HG03060 (cell line): ENCODE results near the gene BID.

Source experiments
- ATAC-seq: cut with Tn5 transposase; IDR thresholded peaks from one replicate; pipeline ENCODE4 v1.9.1; 2021; ENCODE audit warnings: low read depth, moderate number of reproducible peaks; ENCODE audit not compliant: unreplicated experiment

BID gene

GRCh38 chr22:17742527-17742902 lies 31.8 kb downstream of the BID start:
- ATAC-seq = no peak

- ATAC-seq = no peak
These were observed 32.3 kb downstream of the BID start for GRCh38 chr22:17741866-17742526.

GRCh38 chr22:17739196-17739975 lies 34.9 kb downstream of the BID start:
- ATAC-seq = no peak

GRCh38 chr22:17738386-17739128 lies 35.7 kb downstream of the BID start:
- ATAC-seq = no peak

- ATAC-seq = no peak
These were observed 40.1 kb downstream of the BID start for GRCh38 chr22:17734187-17734586.

- no peak for ATAC-seq
These were observed 40.8 kb downstream of the BID start for GRCh38 chr22:17733466-17733865.

- no peak for ATAC-seq
These were observed 41.9 kb downstream of the BID start for GRCh38 chr22:17732251-17732854.

GRCh38 chr22:17729561-17729960 lies 44.7 kb downstream of the BID start:
- no peak for ATAC-seq

- no peak for ATAC-seq
These were observed 45.5 kb downstream of the BID start for GRCh38 chr22:17728786-17729185.

- no peak for ATAC-seq
These were observed 47.1 kb downstream of the BID start for GRCh38 chr22:17726928-17727897.

GRCh38 chr22:17726006-17726927 lies 48.0 kb downstream of the BID start:
- no peak for ATAC-seq

GRCh38 chr22:17725500-17725796 lies 48.8 kb downstream of the BID start:
- no peak for ATAC-seq

- ATAC-seq = no peak
These were observed 49.4 kb downstream of the BID start for GRCh38 chr22:17724678-17725499.

- ATAC-seq = no peak
These were observed 50.0 kb downstream of the BID start for GRCh38 chr22:17724241-17724640.

- ATAC-seq = no peak
These were observed 54.4 kb downstream of the BID start for GRCh38 chr22:17719911-17720310.

- ATAC-seq = no peak
These were observed 56.6 kb downstream of the BID start for GRCh38 chr22:17717708-17718107.

GRCh38 chr22:17716529-17716928 lies 57.7 kb downstream of the BID start:
- ATAC-seq = no peak

- ATAC-seq = no peak
These were observed 61.8 kb downstream of the BID start for GRCh38 chr22:17712441-17712840.
